Measurements from ENCODE around the gene LST1. TPM values are rescaled to one million over a fixed set of nuclear protein-coding genes. Genes with fewer than 3 reads are reported as not detected.

Gene LST1
- total and polyA plus RNA-seq, 2 of the 4 experiments (the other 2 are of a cell fraction), result not detected

- Histone ChIP-seq H2BK5ac (ENCODE audit: low read depth, low read length, poor library complexity, severe bottlenecking) (peak overlapping the region; percentile 41), H3K56ac (ENCODE audit: extremely low read depth, insufficient read depth, low read length) (no peak overlapping the region), H2AK9ac (replicated peaks; ENCODE audit: low read depth, low read length, poor library complexity) (no peak overlapping the region), H4K91ac (ENCODE audit: insufficient read depth, low read depth, low read length) (no peak overlapping the region), H4K8ac (ENCODE audit: low read depth in 2 of 2, low read length in 2 of 2) (no peak overlapping the region), H2BK120ac (ENCODE audit: low read depth, low read length) (no peak overlapping the region), H3K14ac (replicated peaks; ENCODE audit: low read depth, low read length) (no peak overlapping the region), H3K4me2 (ENCODE audit: low read depth, low read length) (no peak overlapping the region), H2AK5ac (ENCODE audit: low read depth, low read length) (no peak overlapping the region), H2BK15ac (ENCODE audit: low read depth, low read length) (no peak overlapping the region), H3K79me1 (ENCODE audit: low read depth in 1 of 2, low read length in 2 of 2) (peaks cover 31 to 46% of the 10 kb centered on the region in 2 experiments), H3K23ac (ENCODE audit: low read depth, low read length) (no peak overlapping the region), H3K27ac (ENCODE audit: insufficient read depth, low read length) (no peak overlapping the region), H3K18ac (ENCODE audit: low read depth, low read length) (no peak overlapping the region), H3K27me3 (ENCODE audit: control insufficient read depth, insufficient read depth, low read length) (no peaks in the 10 kb centered on the region), H3K4ac (ENCODE audit: low read depth, low read length) (no peak overlapping the region), H4K5ac (ENCODE audit: low read depth, low read length) (no peak overlapping the region), H3K9me3 (ENCODE audit: control insufficient read depth, insufficient read depth, low read length) (no peaks in the 10 kb centered on the region), H3K9me1 (ENCODE audit: insufficient read depth, low read length) (no peaks in the 10 kb centered on the region), H4K20me1 (ENCODE audit: insufficient read depth, low read length) (peaks cover 24% of the 10 kb centered on the region), H2BK20ac (ENCODE audit: low read depth, low read length) (no peak overlapping the region), H3K9ac (ENCODE audit: low read depth, low read length) (no peak overlapping the region), H3K4me3 (ENCODE audit: insufficient read depth, low read depth, low read length) (no peak overlapping the region), H2AFZ (replicated peaks; ENCODE audit: low read length, poor library complexity) (no peak overlapping the region), H3K36me3 (ENCODE audit: control insufficient read depth, insufficient read depth, low read length) (peaks cover 87% of the 10 kb centered on the region), H3K4me1 (ENCODE audit: control insufficient read depth, insufficient read depth, low read length) (no peaks in the 10 kb centered on the region)
- DNase-seq (no peak), ATAC-seq (ENCODE audit: low read depth) (no peak)
- CTCF ChIA-PET, result no interaction called here
- TF ChIP-seq, protein P1, sequence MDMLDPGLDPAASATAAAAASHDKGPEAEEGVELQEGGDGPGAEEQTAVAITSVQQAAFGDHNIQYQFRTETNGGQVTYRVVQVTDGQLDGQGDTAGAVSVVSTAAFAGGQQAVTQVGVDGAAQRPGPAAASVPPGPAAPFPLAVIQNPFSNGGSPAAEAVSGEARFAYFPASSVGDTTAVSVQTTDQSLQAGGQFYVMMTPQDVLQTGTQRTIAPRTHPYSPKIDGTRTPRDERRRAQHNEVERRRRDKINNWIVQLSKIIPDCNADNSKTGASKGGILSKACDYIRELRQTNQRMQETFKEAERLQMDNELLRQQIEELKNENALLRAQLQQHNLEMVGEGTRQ (IDR thresholded peaks at IDR 0.05; ENCODE audit: low read depth, low read length), result no peak
- TF ChIP-seq MXI1 (IDR thresholded peaks at IDR 0.05; ENCODE audit: borderline replicate concordance, low read depth, low read length) (no peak), CTCF (conservative IDR thresholded peaks at IDR 0.05; ENCODE audit: low read depth, low read length) (no peak), NFE2L2 (IDR thresholded peaks at IDR 0.05; ENCODE audit: low read depth, low read length) (no peak), RCOR1 (IDR thresholded peaks at IDR 0.05; ENCODE audit: insufficient replicate concordance, low read length) (no peak), CHD1 (IDR thresholded peaks at IDR 0.05; ENCODE audit: low read depth, low read length) (no peak), POLR2A (IDR thresholded peaks at IDR 0.05; ENCODE audit: low read depth, low read length) (no peak), CEBPB (IDR thresholded peaks at IDR 0.05; ENCODE audit: low read depth, low read length) (no peak), SMC3 (IDR thresholded peaks at IDR 0.05; ENCODE audit: low read depth, low read length) (no peak)
- dilution Hi-C loops (cut with HindIII; ENCODE audit: low sequenced_read_pairs, unreplicated experiment), result no loop called here
- no CpG with 5 or more reads among the region's 7 CpGs for WGBS, 2 experiments (ENCODE audit: extremely low coverage in 2 of 2, insufficient read length in 1 of 2)
- in situ Hi-C loops (cut with MboI; ENCODE audit: low sequenced_read_pairs), result no loop called here
- BruUV-seq (replicated peaks), result no TSS peak
- POLR2A ChIA-PET (ENCODE audit: unreplicated experiment), result no interaction called here
- intact Hi-C loops (cut with micrococcal nuclease), result no loop called here
Measured at GRCh38 chr6:31633447-31633846, 47.4 kb downstream of the LST1 start.
